HG03439 (cell line): ENCODE measurements around the gene BCAR3.
"Not testable (repeated sequence)": the region's sequence is repeated elsewhere in the genome, so short reads cannot be mapped to it uniquely, and the experiment has no call there.

Experiments
- ATAC-seq: cut with Tn5 transposase; IDR thresholded peaks from one replicate; pipeline ENCODE4 v1.9.1; 2021; ENCODE audit warnings: mild to moderate bottlenecking, moderate library complexity; ENCODE audit not compliant: unreplicated experiment

Gene BCAR3

DNA sequence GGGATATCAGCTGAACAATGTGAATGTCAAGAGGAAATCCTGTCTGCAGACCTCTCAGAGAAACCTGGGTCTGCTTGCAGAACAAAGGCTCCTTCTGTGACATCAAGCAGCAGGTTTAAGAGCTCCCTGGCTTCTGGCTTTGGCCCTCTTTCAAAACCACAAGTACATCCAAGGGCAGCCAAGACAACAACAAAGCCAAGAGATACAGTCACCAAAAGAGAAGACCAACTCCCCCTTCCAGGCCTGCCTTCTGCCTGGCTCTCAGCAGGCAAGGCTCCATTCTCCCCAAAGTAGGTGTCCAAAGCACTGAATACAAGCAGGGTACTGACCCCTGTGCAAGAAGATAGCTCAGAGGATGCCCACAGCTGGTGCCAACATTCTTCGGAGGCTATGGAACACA lies 11.5 kb downstream of the BCAR3 start:
- no peak for ATAC-seq

DNA sequence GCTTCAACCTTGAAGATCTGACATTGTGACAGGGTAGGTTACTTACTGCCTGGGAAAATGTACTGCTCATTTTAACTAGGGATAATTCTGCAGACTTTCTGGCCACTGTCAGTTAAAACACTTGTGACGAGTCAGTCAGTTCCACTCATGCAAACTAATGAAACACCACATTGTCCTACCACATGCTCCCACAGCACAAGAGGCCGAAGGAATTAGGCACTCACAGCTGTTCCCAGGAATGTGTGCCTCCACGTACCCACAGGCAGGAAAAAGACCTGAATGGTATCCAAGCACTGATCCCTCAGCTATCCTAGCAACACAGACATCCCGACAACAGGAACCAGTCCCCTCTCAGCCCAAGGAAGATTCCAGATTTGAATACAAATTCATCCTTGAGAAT lies 12.3 kb downstream of the BCAR3 start:
- ATAC-seq = no peak

DNA sequence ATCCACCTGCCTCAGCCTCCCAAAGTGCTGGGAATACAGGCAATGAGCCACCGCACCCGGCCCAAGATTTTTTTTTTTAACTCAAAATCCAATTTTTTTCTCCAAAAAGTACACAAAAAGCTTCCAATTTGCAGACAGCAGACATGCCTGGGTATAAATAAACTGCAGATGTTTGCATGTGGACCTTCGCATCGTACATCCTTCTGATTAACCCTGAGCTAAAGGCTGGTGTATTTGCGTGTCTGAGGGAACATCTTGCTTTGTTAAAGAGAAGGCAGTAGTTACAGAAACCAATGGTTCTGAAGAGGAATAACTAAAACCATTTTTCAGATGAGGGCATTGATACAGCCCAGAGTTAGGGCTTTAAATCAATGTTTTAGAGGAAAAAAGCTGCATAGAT lies 12.7 kb downstream of the BCAR3 start:
- no peak for ATAC-seq

DNA sequence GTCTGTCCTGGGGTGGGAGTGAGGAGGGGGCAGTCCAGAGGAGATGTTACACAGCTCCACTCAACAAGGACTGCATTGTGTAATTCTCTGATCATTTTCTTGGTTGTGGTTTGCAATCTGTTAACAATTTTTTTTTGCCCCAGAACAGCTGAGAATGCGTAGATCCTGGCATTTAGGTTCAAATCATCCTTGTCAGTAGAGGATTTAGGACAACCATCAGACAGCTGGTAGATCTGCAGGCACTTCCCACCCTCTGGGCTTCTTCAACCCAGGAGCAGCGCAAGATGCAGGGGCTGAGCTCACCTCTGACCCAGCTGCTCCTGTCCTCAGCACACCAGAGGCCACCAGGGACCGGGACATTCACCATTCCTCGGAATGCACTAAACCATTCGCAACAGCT lies 13.5 kb downstream of the BCAR3 start:
- ATAC-seq = no peak

DNA sequence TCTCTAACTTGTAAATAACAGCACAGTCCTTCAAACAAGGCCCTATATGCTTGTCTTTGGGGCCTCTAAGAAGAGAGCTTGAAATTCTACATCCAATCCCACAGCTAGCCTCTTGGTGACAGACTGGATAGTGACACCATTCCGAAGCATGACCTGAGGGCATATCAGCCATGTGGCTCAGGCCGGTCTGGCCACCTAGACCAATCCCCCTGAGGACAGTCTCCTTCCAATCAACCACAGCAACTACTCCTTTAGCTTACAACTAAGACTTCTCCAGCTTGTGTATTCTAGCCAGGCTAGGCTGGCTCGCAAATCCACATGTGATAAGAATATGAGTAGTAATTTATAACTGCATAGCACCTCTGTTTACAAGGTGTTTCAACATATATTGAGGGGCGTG lies 14.0 kb downstream of the BCAR3 start:
- ATAC-seq = no peak

DNA sequence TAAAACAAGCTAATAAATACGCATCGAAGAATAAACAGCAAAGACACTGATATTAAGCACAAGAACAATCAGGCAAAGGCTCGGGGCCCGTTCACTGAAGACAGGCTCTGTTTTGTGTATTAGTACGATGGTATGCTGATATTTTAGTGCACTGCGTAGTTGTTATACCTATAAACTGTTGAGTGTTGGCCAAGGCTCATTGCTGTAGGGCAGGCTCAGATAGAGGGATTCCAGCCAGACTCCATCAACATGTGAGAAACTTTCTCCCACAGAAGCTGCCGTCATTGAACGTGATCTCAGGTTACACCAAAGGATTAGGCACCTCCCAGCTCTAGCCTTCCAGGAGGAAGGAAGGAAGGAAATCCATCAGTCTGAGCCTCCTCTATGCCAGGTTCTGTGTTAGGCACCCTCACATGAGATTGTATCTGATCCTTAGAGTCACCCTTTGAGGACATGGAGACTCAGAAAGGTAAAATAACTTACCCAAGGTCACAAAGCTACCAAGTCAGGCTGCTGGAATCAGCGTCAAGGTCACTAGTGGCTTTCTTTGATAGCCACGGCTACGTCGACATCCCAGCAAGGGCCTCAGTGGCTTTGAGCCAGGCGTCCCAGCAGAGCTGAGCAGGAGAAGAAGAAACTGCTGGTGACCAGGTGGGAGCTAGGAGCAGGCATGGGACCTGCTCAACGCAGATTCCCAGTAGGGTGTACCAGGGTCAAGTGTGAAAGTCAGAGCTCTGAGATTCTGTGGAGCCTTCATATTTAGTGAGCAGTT lies 14.8 kb downstream of the BCAR3 start:
- no peak for ATAC-seq

DNA sequence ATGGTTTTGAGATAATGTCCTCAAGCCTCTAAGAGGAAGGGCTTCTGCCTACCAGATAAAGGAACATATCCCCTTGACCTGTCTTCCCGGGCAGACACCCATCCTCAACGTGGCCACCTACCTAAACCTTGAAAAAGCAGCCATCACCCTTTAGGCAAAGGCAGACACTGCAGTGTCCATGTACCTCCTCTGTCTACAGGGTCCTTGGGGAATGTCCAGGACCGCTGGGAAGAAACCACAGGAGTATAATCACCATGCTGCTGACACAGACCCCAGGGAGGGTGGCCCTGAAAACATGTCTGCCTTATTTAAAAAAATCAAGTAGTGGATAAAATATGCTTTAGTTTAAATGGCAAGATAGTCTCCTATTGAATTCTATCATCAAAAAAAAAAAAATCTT lies 16.6 kb downstream of the BCAR3 start:
- ATAC-seq = no peak

DNA sequence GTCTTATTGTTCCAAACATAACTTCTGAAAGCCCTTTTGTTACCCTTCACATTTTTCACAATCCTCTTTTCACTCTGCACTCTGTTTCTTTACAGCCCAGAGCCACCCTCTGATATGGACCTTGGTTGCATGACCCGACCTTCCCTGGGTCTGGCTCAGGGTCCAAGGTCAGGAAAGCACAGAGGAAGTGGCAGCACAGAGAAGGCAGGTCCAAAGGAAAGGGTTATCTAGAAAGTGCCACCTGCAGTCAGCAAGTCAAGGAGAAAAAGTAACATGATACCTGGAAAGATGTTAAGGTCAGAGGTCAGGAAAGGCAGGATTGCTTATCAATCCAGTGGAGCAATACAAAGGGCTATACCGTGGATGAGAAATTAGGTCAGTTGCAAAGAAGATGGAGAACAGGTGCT lies 18.4 kb downstream of the BCAR3 start:
- ATAC-seq = no peak

DNA sequence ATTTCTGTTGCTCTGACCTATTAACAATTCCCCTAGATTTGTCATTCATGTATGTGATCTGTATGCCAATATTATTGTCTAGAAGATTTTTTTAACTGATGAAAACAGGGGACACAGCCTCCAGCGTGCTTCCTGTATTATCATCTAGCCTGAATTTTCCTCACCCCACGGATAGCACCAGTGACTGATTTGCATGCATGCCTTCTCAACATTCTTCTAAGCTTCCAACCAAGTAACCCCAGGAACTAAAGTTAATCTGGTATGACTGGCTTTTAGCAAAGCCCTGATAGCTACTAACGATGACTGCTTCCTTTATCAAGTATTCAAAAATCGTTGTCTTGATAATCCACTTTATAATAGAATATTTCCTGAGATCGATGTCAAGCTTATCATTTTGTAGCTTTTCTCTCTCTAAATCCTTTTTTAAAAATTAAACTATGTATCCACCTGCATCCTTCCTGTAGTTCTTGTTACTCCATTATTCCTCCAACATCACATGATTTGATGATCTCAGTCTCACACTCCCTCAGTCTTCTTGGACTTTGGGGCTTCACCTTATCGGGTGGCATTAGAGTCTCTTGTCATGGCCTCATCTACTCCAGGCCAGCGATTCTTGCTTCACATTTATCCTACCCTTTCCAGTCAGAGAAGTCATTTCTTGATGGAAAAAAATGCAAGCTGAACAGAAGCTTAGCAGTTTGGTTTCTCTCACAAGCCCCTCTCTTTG lies 19.0 kb downstream of the BCAR3 start:
- ATAC-seq = no peak

DNA sequence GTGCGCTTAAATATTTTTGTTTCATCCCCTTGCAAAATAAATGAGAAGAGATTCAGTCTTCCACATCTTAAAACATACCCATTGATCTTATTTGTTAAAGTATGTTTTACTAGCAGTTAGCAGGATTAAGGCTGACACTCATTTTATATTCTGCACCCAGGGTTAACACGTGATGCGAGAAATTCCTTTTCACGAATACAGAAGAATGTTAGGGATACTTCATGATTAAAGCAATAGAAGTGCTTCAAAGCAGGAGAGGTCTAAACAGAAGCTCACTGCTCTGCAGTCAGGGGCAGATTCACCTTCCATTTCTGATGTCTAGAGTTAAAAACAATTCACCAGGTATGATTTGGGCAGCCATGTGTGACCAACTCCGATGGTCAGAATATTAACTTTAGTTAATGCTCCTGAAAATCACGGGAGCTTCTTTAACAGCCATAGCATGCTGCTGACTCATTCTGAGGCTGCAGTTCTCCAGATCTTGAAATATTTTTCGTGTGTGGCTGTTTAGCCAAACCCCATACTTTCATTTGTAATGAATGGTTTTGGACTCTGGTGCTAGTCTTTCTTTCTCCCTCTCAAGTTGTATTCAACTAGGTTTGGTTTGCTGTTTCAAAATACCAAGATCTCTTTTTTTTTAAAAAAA lies 19.7 kb downstream of the BCAR3 start:
- ATAC-seq = no peak

DNA sequence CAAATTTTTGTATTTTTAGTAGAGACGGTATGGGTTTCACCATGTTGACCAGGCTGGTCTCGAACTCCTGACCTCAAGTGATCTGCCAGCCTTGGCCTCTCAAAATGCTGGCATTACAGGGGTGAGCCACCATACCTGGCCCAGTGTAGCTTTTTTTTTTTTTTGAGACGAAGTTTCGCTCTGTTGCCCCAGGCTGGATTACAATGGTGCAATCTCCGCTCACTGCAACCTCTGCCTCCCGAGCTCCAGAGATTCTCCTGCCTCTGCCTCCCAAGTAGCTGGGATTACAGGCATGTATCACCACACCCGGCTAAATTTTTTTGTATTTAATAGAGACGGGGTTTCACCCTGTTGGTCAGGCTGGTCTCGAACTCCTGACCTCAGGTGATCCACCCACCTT lies 20.3 kb downstream of the BCAR3 start:
- ATAC-seq = not testable (repeated sequence)

DNA sequence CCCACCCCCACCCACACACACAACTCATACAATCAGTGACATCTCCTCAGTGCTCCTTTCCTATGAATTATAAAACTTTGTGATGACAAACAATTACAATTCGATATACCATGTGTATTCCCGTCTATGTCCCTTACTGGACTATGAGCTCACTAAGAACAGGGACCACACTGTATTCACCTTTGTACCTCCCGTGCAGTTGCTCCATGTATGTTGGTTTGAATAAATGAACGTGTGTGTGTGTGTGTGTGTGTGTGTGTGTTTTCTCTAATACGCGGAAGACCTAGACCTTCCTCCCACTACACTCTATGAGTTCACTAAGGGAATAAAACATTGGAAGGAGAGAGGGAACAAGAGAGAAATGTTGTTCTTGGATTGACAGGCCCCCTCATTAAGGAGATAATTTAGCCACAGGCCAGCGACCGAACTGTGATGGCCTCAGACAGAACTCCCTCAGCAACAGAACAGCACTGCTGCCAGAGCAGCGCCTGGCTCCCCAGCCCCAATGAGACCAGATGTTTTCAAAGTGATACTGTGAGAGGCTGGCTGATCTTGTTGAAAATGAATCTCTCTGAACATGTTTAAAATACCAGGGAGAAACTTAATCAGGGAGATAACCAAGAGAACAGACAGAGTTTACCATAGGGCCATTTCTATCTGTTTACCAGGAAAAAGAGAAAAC lies 21.7 kb downstream of the BCAR3 start:
- no peak for ATAC-seq

DNA sequence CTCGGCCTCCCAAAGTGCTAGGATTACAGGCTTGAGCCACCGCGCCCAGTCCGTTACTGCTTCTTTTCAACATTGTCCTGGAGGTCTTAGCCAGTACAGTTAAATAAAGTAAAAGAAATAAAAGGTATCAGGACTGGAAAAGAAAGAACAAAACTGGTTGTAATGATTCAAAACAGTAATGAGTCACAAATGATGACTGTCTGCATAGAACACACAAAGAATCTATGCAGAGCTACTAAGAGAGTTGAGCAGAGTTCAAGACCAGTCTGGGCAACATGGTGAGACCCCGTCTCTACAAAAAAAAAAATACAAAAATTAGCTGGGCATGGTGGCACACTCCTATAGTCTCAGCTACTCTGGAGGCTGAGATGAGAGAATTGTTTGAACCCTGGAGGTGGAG lies 23.4 kb downstream of the BCAR3 start:
- ATAC-seq = no peak

DNA sequence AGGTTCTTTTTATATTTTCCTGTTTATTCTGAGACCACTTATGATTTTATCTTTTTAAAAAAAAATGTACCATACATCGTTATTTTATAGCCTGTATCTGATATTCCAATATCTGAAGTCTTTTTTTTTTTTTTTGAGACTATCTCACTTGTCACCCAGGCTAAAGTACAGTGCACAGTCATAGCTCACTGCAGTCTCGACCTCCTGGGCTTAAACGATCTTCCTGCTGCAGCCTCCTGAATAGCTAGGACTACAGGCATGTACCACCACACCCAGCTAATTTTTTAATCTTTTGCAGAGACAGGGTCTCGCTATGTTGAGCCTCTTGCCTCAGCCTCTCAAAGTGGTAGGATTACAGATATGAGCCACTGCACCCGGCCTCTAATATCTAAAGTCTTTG lies 25.1 kb downstream of the BCAR3 start:
- no peak for ATAC-seq

DNA sequence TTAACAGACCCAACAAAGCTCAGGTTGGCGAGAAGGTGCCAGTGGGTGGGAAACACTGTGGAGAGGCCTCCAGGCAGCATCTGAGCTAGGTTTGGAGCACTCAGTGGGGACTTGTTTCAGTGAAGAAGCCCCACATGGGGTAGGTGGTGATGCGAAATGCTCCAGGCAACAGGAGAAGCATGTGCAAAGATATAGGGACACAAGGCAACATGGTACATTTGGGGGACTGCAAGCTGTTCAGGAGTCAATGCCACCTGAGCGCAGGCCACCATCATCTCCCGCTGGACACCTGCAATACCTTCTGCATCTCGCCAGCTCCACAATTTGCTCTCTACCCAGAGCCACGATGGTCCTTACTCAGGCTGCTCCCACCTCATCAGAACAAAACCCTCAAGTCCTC lies 28.0 kb downstream of the BCAR3 start:
- no peak for ATAC-seq

DNA sequence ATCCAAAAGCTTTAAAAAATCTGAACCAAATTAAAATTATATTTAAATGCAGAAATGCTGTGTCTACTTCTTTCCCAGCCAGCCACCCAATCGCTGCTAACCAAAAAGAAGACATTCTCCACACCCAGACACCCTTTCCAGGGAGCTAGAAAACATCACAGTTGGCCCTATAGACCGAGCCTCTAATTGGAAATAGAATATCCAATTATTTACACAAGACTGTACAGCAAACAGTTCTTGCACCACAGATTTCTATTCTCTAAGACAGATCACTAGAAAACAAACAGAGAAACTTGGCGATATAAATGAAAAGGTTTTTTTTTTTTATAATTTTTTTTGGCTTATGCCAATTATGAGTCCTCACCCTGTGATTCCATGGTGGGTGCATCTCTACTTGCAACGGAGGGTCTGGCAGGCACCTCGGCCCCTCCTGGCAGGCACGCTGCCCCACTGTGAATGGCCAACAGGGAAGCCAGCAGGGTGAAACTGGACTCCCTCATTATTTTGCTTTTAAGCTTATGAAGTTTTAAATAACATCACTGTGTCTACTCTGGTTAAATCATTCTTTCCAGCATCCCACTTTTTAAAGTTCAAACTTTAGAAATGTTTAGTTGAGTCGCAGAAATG lies 29.2 kb downstream of the BCAR3 start:
- no peak for ATAC-seq

DNA sequence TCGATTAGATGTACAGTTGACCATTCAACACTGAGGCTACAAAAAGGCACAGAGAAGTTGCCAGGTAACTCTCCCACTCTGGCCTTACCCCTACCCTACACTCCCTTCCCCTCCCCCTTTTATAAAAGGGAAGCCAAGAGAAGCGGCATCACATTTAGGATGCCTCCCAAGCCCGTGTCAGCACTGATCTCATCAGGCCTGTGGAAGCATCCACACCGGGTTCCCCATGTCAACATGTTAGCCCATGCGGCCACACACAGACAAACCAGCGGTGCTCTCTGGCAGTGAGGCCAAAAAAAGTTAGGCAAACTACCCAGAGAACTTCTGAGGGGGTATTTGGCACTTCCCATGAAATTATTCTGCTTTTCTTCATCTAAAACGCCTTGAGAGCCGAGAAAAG lies 29.9 kb downstream of the BCAR3 start:
- no peak for ATAC-seq

DNA sequence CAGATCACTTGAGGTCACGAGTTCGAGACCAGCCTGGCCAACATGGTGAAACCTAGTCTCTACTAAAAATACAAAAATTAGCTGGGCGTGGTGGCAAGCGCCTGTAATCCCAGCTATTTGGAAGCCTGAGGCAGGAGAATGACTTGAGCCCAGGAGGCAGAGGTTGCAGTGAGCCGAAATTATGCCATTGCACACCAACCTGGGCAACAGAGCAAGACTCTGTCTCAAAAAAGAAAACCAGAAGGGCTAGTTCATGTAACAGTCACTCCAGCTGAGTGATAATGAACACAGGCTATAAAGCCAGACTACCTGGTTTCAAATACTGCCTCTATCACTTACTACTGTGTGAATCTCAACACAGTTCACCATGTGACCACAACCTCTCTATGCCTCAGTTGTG lies 31.5 kb downstream of the BCAR3 start:
- ATAC-seq = not testable (repeated sequence)

DNA sequence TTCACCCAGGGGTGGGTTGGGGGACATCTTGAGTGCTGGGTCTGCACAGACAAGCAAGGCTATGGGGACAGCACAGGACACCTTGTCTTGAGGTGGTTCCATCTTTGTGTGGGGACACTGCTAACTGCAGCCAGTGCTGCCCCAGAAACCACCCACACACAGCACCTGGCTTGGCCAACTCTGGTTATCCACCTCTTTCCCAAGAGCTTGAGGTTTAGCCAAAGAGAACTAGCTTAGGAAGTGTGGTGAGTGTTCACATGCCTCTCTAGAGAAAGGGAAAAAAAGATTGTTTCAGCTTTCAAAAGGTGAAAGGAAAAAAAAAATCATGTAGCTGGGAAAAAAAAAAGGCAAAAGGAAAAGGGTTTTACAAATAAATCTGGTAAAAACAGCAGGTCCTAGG lies 32.4 kb downstream of the BCAR3 start:
- ATAC-seq = no peak

DNA sequence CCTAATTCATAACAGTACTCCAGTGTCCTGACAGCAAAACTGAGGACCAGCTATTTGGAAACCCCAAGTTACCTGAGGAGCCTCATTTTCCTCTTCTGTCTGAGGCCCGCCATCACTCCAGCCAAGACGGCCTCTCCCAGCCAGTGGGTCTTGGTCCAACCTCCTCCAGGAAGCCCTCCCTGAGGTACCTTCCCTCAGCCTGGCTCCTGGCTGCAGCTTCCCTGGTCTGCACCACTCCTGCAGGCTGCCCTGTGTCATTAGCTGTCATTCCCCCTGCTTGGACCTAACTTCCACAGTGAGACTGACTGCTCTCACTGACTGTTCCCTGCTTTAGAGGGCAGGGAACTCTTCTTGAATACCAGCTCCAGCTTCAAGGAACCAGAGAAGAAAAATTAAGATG lies 33.0 kb downstream of the BCAR3 start:
- ATAC-seq = no peak

DNA sequence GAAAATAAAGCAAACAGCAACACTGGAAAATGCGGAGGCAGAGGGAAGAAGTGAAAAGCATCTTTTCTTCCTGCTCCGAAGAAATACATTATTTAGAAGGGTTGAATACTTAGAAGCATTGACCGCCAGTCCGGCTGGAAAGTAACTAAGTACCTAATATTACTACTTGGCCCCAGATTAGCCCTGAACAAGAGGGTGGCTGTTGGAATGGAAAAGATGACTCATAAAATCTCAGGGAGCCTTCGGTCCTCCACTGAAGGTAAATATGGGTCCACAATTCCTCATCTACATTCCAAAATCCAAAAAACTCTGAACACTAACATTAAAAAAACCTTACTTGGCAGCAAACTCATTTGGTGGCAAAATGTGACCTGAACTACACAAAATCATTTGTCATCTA lies 40.1 kb downstream of the BCAR3 start:
- ATAC-seq = no peak
